SH-SY5Y (cell line): ENCODE results near the gene TEPSIN.

Source experiments
- GATA2 ChIP-seq: IDR thresholded peaks from 2 replicates; pipeline ENCODE4 v1.6.1; 2011; ENCODE audit warnings: mild to moderate bottlenecking, low read depth, low read length
- GATA3 ChIP-seq: IDR thresholded peaks from 2 replicates; pipeline ENCODE4 v1.6.1; 2011; ENCODE audit warnings: low read depth, mild to moderate bottlenecking, low read length, moderate library complexity

GRCh38 chr17:81190591-81190990 lies 48.3 kb downstream of the TEPSIN start:
- no peak for TF ChIP-seq GATA2
- TF ChIP-seq GATA3: no peak
